K562 treated with DMSO at 1 percent for 12 hours (cell line): ENCODE results near the gene PROX1. TPM values are rescaled to one million over a fixed set of nuclear protein-coding genes. Genes with fewer than 3 reads are reported as not detected.

Experiments
- total RNA-seq: library from RNA; unstranded; fragments of 300-600 nt; gene quantifications from 2 replicates; pipeline ENCODE4 v1.2.3, GENCODE V29; 2022; ENCODE audit not compliant: insufficient read depth

The PROX1 gene, protein sequence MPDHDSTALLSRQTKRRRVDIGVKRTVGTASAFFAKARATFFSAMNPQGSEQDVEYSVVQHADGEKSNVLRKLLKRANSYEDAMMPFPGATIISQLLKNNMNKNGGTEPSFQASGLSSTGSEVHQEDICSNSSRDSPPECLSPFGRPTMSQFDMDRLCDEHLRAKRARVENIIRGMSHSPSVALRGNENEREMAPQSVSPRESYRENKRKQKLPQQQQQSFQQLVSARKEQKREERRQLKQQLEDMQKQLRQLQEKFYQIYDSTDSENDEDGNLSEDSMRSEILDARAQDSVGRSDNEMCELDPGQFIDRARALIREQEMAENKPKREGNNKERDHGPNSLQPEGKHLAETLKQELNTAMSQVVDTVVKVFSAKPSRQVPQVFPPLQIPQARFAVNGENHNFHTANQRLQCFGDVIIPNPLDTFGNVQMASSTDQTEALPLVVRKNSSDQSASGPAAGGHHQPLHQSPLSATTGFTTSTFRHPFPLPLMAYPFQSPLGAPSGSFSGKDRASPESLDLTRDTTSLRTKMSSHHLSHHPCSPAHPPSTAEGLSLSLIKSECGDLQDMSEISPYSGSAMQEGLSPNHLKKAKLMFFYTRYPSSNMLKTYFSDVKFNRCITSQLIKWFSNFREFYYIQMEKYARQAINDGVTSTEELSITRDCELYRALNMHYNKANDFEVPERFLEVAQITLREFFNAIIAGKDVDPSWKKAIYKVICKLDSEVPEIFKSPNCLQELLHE
- total RNA-seq, result not detected in 2 replicates

DNA sequence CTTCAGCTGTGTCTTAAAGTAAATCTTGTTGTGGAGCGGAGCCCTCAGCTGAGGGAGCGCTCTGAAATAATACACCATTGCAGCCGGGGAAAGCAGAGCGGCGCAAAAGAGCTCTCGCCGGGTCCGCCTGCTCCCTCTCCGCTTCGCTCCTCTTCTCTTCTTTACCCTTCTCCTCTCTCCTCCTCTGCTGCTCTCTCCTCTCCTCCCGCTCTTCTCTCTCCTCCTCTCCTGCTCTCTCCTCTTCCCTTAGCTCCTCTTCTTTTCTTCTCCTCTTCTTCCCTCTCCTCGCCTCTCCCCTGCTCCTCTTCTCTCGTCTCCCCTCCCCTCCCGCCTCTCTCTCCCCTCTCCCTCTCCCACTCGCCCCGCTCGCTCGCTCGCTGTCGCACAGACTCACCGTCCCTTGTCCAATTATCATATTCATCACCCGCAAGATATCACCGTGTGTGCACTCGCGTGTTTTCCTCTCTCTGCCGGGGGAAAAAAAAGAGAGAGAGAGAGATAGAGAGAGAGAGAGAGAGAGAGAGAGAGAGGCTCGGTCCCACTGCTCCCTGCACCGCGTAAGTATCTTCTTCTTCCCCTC, at the start of gene PROX1:
PROX1 (plus strand) TSS at position 47 of the 580 bp plus-strand sequence. CDS start 8,563 bp downstream, outside the sequence.

